Stimulated activated CD4-positive, alpha-beta T cell treated with anti-CD3 and anti-CD28 coated beads, Interleukin-12 subunit alpha, Interleukin-12 subunit beta, amount 100 ng/mL, for 4 hours (primary cell): Measurements from ENCODE around the gene SIK3.

ENCODE experiments used
- DNase-seq: peaks from one replicate; pipeline ENCODE4 v3.0.0-alpha.2; 2020

Gene SIK3

GRCh38 chr11:116997071-116997470 is 101.2 kb downstream of the SIK3 start:
- no peak for DNase-seq

DNA sequence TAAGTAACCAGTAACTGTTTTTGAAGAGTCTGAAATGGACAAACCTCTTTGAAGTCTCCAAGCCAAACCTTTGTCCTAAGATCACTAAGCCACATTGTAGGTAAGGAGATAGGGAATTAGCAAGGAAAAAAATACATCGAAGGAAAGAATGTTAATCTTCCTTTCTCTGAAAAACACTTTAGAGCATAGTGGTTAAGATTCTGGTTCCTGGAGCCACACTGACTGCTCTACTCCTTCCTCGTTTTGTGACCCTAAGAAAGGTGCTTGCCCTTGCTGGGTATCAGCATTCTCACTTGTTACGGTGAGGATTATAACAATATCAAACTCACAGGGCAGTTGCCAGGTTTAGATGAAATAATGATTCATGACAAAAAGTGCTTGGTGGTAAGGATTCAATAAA is 104.0 kb downstream of the SIK3 start:
- no peak for DNase-seq

- no peak for DNase-seq
Measured at GRCh38 chr11:116993599-116993998, 104.6 kb downstream of the SIK3 start.

DNA sequence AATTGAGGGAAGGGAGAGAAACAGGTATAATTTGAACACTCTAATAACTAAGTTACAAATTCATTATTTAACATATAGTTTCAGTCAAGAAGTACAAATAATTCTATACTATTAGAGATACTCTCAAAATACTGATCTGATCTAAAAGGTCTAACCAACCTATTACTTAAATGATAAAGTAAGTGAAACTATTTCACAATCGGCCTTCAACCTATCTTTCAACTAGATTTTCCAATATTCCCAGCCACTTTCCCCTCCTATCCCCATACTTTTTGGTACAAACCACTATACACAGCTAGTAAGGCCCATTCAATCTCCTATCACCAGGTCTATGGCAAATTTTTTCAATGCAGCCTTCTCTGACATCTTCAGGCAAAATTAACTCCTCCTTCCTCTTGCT is 106.7 kb downstream of the SIK3 start:
- DNase-seq = no peak

DNA sequence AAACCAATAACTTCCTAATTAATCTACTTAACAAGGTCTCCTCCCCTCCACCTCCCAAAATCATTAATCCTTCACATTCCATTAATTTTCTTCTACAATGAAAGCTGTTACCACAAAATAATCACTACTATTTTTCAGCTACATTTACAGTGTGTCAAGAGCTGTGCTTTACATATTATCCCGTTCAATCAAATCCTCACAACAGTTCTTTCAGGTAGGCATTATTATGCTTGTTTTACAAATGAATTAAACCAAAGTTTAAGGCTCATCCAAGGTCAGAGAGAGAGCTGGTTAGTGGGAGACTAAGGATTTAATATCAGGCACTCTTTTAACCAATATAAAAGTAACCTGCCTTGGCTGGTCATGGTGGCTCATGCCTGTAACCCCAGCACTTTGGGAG is 107.4 kb downstream of the SIK3 start:
- DNase-seq = no peak

DNA sequence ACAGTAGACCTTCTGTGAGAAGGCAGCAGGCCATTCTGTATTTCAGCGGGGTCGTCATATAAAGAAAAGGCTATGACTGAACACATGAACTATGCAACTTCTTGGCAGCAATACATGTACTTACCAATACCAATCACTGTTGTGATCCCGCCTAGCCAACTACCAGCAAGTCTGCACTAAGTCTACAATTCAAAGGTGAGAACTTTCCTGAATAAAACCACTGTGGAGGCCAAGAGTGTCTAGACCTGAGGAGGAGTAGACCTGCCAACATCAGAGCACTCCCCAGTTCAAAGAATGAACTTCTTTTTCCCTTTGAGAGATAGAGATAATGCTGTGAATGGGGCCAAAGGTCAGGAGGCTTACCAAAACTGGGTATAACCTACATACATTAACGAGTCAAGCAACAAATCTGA is 108.2 kb downstream of the SIK3 start:
- no peak for DNase-seq

DNA sequence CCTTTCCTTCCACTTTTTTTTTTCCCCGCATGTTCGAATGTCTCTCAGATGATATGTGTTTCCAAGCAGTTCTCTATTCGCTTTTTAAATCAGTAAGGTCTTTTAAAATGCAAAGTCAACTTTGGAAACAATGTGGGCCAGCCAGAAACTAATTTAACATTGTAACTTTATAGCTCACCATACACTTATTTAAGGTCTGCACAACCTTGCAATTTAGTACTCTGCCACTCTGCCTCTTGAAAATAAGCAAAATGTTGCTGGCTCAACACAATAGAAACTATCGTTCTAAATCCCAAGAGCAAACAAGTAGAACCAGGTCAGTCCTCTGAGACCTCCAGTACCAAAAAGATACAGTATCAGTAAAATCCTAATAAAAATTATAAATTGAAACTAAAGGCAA is 109.0 kb downstream of the SIK3 start:
- no peak for DNase-seq

GRCh38 chr11:116986521-116987105 is 111.6 kb downstream of the SIK3 start:
- DNase-seq = no peak

GRCh38 chr11:116984589-116984988 is 113.6 kb downstream of the SIK3 start:
- DNase-seq = no peak

DNA sequence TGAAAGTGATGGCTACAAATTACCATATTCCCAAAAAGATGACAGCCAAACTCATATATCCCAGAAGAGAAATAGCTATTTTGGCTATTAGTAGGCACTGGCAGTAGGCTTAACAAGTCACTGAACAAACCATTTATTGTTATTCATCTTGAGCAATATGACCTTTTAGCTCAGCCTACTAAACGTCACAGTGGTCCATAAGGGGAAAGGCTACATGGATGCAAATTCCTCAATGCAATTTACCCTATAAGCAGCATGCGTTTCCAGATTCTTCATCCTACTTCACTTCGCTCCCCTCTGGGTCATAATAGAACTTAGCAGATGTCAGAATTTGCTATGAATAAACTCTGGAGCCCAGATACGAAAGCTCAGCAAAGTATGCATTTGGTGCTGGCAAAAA is 114.0 kb downstream of the SIK3 start:
- no peak for DNase-seq

GRCh38 chr11:116981266-116981885 is 116.9 kb downstream of the SIK3 start:
- no peak for DNase-seq

DNA sequence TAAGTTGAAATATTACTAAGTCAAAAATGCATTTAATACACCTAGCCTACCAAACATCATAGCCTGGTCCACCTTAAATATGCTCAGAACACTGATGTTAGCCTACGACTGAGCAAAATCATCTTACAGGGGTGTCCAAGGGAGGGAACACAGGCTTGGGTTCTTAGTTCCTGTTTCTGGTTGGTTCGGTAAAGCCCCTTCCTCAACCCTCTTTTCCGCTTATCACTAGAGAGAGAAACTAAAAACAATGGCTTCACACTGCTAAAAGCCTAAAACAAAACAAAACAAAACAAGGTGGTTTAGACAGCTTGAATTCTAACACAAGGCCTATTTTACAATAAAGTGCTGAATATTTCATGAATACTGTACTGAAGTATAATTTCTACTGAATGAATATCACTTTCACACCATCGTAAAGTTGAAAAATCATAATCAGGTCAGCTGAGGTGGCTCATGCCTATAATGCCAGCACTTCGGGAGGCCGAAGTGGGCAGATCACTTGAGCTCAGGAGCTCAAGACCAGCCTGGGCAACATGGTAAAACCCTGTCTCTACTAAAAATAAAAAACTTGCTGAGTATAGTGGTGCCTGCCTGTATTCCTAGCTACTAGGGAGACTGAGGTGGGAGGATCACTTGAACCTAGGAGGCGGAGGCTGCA is 118.0 kb downstream of the SIK3 start:
- no peak for DNase-seq

GRCh38 chr11:116976941-116977570 is 121.2 kb downstream of the SIK3 start:
- DNase-seq = no peak

GRCh38 chr11:116975661-116976060 is 122.6 kb downstream of the SIK3 start:
- DNase-seq = no peak

DNA sequence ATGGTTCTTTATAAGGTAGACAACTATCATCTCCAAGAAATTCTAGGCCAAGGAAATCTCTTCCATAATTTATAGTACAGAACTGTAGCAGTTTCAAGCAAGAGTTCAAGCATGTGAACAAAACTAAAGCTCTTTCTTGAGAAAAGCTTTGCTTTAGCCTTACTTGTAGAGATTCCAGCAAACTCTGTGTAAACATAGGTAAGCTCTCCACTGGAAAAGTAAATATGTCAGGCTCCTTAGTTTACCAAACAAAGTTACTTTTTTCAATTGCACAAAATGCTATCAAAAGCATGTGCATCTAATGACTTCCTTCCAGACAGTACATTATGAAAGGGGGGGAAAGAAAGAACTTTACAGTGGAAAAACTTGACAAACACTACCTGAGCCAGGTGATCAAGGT is 125.0 kb downstream of the SIK3 start:
- no peak for DNase-seq

GRCh38 chr11:116972691-116973090 is 125.5 kb downstream of the SIK3 start:
- DNase-seq = no peak

DNA sequence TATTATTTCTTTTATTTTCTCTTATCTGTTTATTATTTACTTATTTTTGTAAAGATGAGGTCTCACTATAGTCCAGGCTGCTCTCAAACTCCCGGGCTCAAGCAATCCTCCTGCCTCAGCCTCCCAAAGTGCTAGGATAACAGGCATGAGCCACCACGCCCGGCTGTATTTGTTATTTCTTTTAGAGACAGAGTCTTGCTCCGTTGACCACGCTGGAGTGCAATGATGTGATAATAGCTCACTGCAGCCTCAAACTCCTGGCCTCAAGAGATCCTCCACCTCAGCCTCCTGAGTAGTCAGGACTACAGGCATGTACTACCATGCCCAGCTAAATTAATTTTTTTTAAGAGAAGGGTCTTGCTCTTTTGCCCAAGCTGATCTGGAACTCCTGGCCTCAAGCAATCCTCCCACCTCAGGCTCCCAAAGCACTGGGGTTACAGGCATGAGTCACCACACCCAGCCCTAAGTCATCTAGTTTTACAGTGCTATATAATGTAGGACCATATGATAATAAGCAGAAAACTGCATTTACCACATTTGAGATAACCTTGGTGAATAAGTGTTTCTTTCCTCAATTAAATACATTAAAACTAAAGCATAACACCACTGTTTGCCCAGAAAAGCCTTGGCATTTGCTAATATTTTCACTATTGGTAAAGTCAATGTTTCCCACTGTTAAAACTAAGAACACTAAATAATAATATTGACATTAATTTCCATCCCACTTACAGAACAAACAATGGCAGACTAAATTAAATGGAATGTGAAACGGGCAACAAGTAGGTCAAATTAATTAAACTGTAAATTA is 127.5 kb downstream of the SIK3 start:
- no peak for DNase-seq

DNA sequence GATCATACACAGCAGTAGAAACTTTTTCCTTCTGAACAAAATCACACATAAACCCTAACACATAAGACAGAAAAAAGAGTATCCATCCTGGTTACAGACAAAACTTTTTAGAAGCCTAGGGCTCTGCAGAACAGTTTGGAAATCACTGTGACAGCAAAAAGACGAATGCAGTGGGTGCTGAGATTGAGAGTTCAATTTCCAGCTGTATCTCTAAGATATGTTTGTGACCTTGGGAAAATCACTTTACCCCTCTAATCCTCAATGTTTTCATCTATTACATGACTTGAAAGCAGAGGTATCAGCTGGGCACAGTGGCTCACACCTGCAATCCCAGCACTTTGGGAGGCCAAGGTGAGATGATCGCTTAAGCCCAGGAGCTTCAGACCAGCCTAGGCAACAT is 128.5 kb downstream of the SIK3 start:
- DNase-seq = no peak

- DNase-seq = no peak
Measured at GRCh38 chr11:116964269-116964668, 134.0 kb downstream of the SIK3 start.

- DNase-seq = no peak
Measured at GRCh38 chr11:116963813-116964212, 134.4 kb downstream of the SIK3 start.

DNA sequence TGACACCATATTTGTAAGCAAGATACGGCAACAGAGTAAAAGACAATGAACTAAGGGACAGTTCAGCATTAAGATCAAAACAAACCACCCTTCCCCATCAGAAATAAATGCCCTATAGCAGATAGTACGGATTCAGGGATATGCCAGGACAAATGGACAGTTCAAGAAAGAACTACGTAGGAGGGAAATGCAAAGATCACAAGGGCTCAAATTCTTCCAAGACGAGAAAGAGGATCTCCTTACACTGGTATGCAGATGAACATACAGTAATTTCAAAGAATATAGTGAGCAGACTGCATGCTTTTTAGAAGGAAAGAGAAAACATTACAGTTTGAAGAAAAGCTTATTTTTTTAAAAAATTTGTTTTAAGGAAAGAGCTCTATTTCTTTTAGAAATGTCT is 136.1 kb downstream of the SIK3 start:
- DNase-seq = no peak

DNA sequence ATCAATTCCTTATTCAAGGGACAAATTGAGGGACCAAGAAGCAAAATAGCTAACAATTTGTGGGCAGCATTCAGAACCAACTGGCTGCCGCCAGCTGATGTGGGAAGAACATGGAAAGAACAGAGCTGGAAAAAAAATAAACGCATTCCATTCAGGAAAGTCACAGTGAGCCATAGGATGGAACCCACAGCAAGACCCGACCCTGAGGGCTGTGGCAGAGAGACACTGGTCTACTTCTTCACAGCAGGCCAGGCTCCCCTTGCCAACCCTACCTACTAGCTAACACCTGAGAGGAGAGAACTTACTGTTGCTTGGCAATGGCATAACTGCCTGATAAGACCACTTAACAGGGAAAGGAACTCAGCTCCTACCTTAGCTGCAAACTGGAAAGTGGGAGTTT is 137.3 kb downstream of the SIK3 start:
- DNase-seq = no peak

DNA sequence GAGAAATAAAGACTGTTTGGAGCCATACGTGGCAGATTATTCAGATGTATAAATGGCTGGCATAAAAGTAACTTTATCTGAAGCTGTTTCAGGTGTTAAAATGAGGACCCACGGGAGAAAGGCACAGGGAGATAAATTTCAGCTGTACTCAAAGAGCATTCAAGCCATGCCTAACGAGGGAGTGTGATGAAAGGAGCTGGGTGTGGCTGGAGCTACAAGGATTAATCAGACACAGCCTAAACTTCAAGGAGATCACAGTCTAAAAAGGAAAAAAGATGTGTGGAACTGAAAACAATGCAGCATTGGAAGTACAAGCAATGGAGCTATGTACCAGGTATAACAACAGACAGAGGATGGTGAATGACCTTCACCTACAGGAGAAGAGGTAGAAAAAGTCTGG is 140.0 kb downstream of the SIK3 start:
- DNase-seq = no peak
